ACHN (cell line): ENCODE results near the gene DISP2.
A peak's percentile ranks its signal among the peaks of the same experiment; 100 is the strongest.

Experiments used
- DNase-seq: peaks from one replicate; pipeline ENCODE4 v3.0.0-alpha.2; 2015
- in situ Hi-C: cut with HindIII; loops from 2 replicates; pipeline ENCODE4 v1.10.0; 2017; ENCODE audit warnings: low sequenced_read_pairs, low pct_ligation_motif_present, low pct_unique_long_range_greater_than_20kb

The DISP2 gene

GRCh38 chr15:40323953-40324937 is 33.8 kb upstream of the DISP2 start:
- no peak for DNase-seq
- in situ Hi-C loops: no loop called here

- no peak for DNase-seq
- in situ Hi-C loops: no loop called here
Observed at GRCh38 chr15:40325188-40325587, 32.8 kb upstream of the DISP2 start.

- in situ Hi-C loops: no loop called here
- DNase-seq: no peak
Observed at GRCh38 chr15:40325700-40326099, 32.3 kb upstream of the DISP2 start.

- DNase-seq: no peak
- in situ Hi-C loops: no loop called here
Observed at GRCh38 chr15:40327457-40327856, 30.6 kb upstream of the DISP2 start.

GRCh38 chr15:40328176-40328575 is 29.8 kb upstream of the DISP2 start:
- peak; percentile 37 for DNase-seq
- in situ Hi-C loops: no loop called here

- in situ Hi-C loops: no loop called here
- DNase-seq: no peak
Observed at GRCh38 chr15:40328751-40329150, 29.3 kb upstream of the DISP2 start.

- in situ Hi-C loops: no loop called here
Observed at GRCh38 chr15:40329804-40330203, 28.2 kb upstream of the DISP2 start.

GRCh38 chr15:40330368-40330836 is 27.6 kb upstream of the DISP2 start:
- in situ Hi-C loops: no loop called here
- no peak for DNase-seq

More at GRCh38 chr15:40329804-40330203, 28.2 kb upstream of the DISP2 start:
- no peak for DNase-seq

GRCh38 chr15:40331026-40331425 is 27.0 kb upstream of the DISP2 start:
- DNase-seq: no peak
- in situ Hi-C loops: no loop called here

GRCh38 chr15:40331637-40332036 is 26.4 kb upstream of the DISP2 start:
- no peak for DNase-seq
- in situ Hi-C loops: no loop called here

- no peak for DNase-seq
- in situ Hi-C loops: no loop called here
Observed at GRCh38 chr15:40332113-40332781, 25.8 kb upstream of the DISP2 start.

GRCh38 chr15:40333922-40334492 is 24.0 kb upstream of the DISP2 start:
- DNase-seq: no peak
- in situ Hi-C loops: no loop called here

GRCh38 chr15:40334541-40334940 is 23.5 kb upstream of the DISP2 start:
- no peak for DNase-seq
- in situ Hi-C loops: no loop called here

GRCh38 chr15:40334941-40335795 is 22.9 kb upstream of the DISP2 start:
- DNase-seq: no peak
- in situ Hi-C loops: no loop called here

GRCh38 chr15:40335938-40336743 is 21.9 kb upstream of the DISP2 start:
- in situ Hi-C loops: no loop called here
- no peak for DNase-seq

- DNase-seq: no peak
- in situ Hi-C loops: no loop called here
Observed at GRCh38 chr15:40336744-40337122, 21.3 kb upstream of the DISP2 start.

- in situ Hi-C loops: no loop called here
Observed at GRCh38 chr15:40337597-40337996, 20.4 kb upstream of the DISP2 start.

More at GRCh38 chr15:40337597-40337996, 20.4 kb upstream of the DISP2 start:
- DNase-seq: no peak
